Measurements from ENCODE around the gene KLRC4.
"Not testable (repeated sequence)": the region's sequence is repeated elsewhere in the genome, so short reads cannot be mapped to it uniquely, and the experiment has no call there.

The KLRC4 gene

GRCh38 chr12:10396176-10396575, 13.4 kb downstream of the KLRC4 start:
- DNase-seq: not testable (repeated sequence)

GRCh38 chr12:10395390-10395998, 14.1 kb downstream of the KLRC4 start:
- DNase-seq: no peak

GRCh38 chr12:10394531-10395152, 14.9 kb downstream of the KLRC4 start:
- DNase-seq: not testable (repeated sequence)

GRCh38 chr12:10393291-10393690, 16.3 kb downstream of the KLRC4 start:
- DNase-seq: no peak

GRCh38 chr12:10392394-10392930, 17.1 kb downstream of the KLRC4 start:
- no peak for DNase-seq

GRCh38 chr12:10390991-10391390, 18.6 kb downstream of the KLRC4 start:
- not testable (repeated sequence) for DNase-seq

- no peak for DNase-seq
Measured at GRCh38 chr12:10389904-10390303, 19.7 kb downstream of the KLRC4 start, which contains the start of gene KLRK1. TSS of gene KLRK1 (minus strand) at chr12:10390041. CDS start at chr12:10388810, 1,231 bp downstream.

GRCh38 chr12:10388624-10389413, 20.7 kb downstream of the KLRC4 start:
- no peak for DNase-seq

GRCh38 chr12:10387498-10387897, 22.1 kb downstream of the KLRC4 start:
- not testable (repeated sequence) for DNase-seq

- DNase-seq: no peak
Measured at GRCh38 chr12:10386857-10387256, 22.7 kb downstream of the KLRC4 start.

GRCh38 chr12:10385166-10385613, 24.4 kb downstream of the KLRC4 start:
- no peak for DNase-seq

GRCh38 chr12:10384191-10384590, 25.4 kb downstream of the KLRC4 start:
- DNase-seq: no peak

- DNase-seq: no peak
Measured at GRCh38 chr12:10381928-10382628, 27.5 kb downstream of the KLRC4 start.

- DNase-seq: not testable (repeated sequence)
Measured at GRCh38 chr12:10378737-10379136, 30.8 kb downstream of the KLRC4 start.

GRCh38 chr12:10374624-10375018, 34.9 kb downstream of the KLRC4 start:
- no peak for DNase-seq

GRCh38 chr12:10372559-10372958, 37.0 kb downstream of the KLRC4 start:
- no peak for DNase-seq

GRCh38 chr12:10371893-10372535, 37.5 kb downstream of the KLRC4 start:
- not testable (repeated sequence) for DNase-seq

- DNase-seq: no peak
Measured at GRCh38 chr12:10369557-10370415, 39.8 kb downstream of the KLRC4 start.

- DNase-seq: no peak
Measured at GRCh38 chr12:10368206-10369171, 41.1 kb downstream of the KLRC4 start.

- not testable (repeated sequence) for DNase-seq
Measured at GRCh38 chr12:10367714-10368113, 41.8 kb downstream of the KLRC4 start.

Data from NCI-H524 treated with DMSO at 0.1 percent for 48 hours (cell line).